Neuronal stem cell (in vitro differentiated cells): ENCODE measurements around the gene TMEM254.
"Not testable (repeated sequence)": the region's sequence is repeated elsewhere in the genome, so short reads cannot be mapped to it uniquely, and the experiment has no call there.

Experiments
- DNase-seq: peaks from one replicate; pipeline ENCODE4 v3.0.0-alpha.2; 2013; ENCODE audit warnings: low spot score
- H2AFZ ChIP-seq: one replicate; pipeline ENCODE4 v1.6.1; 2013; ENCODE audit warnings: mild to moderate bottlenecking, low read length, inconsistent platforms
- H2AK5ac ChIP-seq: 2 replicates; pipeline ENCODE4 v1.6.1; 2013; ENCODE audit warnings: low read depth, mild to moderate bottlenecking, inconsistent platforms, low read length, moderate library complexity, mixed read lengths
- H2BK120ac ChIP-seq: 2 replicates; pipeline ENCODE4 v1.6.1; 2013; ENCODE audit warnings: low read depth, mild to moderate bottlenecking, inconsistent platforms, low read length, moderate library complexity, mixed read lengths
- H2BK12ac ChIP-seq: one replicate; pipeline ENCODE4 v1.6.1; 2013; ENCODE audit warnings: low read length, inconsistent platforms
- H2BK15ac ChIP-seq: 2 replicates; pipeline ENCODE4 v1.6.1; 2013; ENCODE audit warnings: mild to moderate bottlenecking, low read length, inconsistent platforms, mixed read lengths
- H2BK5ac ChIP-seq: one replicate; pipeline ENCODE4 v1.6.1; 2013; ENCODE audit warnings: inconsistent platforms, mild to moderate bottlenecking, low read length, moderate library complexity
- H3K14ac ChIP-seq: one replicate; pipeline ENCODE4 v1.6.1; 2013; ENCODE audit warnings: low read length, inconsistent platforms
- H3K18ac ChIP-seq: 2 replicates; pipeline ENCODE4 v1.6.1; 2013; ENCODE audit warnings: low read length, inconsistent platforms
- H3K23ac ChIP-seq: 2 replicates; pipeline ENCODE4 v1.6.1; 2013; ENCODE audit warnings: low read depth, mild to moderate bottlenecking, mixed read lengths, low read length, inconsistent platforms; ENCODE audit not compliant: poor library complexity
- H3K27ac ChIP-seq: replicated peaks from 3 replicates; pipeline ENCODE4 v1.5.1; 2013; ENCODE audit warnings: low read length, inconsistent platforms
- H3K27me3 ChIP-seq, 3 experiments: 2 replicates each; pipeline ENCODE4 v1.6.1; 2013; ENCODE audit warnings: low read length in 3 of 3, mild to moderate bottlenecking in 2 of 3, inconsistent platforms in 1 of 3, low read depth in 1 of 3, mixed read lengths in 1 of 3, moderate library complexity in 1 of 3; ENCODE audit not compliant: control insufficient read depth in 3 of 3, insufficient read depth in 3 of 3
- H3K36me3 ChIP-seq, 2 donors: replicated peaks in 1 of 2; 2 replicates each; pipeline ENCODE4 v1.6.1; 2013; ENCODE audit warnings: low read length in 2 of 2; ENCODE audit not compliant: control insufficient read depth in 2 of 2, insufficient read depth in 2 of 2
- H3K4ac ChIP-seq: 2 replicates; pipeline ENCODE4 v1.6.1; 2013; ENCODE audit warnings: inconsistent platforms, mild to moderate bottlenecking, low read length, moderate library complexity
- H3K4me1 ChIP-seq, 2 donors: 1 replicate in 1 of 2; 2 replicates in 1 of 2; pipeline ENCODE4 v1.6.1; 2013; ENCODE audit warnings: low read length in 2 of 2, low read depth in 1 of 2; ENCODE audit not compliant: control insufficient read depth in 2 of 2, insufficient read depth in 1 of 2
- H3K4me2 ChIP-seq: one replicate; pipeline ENCODE4 v1.6.1; 2013; ENCODE audit warnings: mild to moderate bottlenecking, low read length, inconsistent platforms; ENCODE audit not compliant: insufficient read depth, poor library complexity, severe bottlenecking
- H3K4me3 ChIP-seq, 2 donors: 2 replicates each; pipeline ENCODE4 v1.5.1; 2013; ENCODE audit warnings: low read length in 2 of 2, mild to moderate bottlenecking in 2 of 2, inconsistent platforms in 1 of 2, moderate library complexity in 1 of 2
- H3K79me1 ChIP-seq: one replicate; pipeline ENCODE4 v1.6.1; 2013; ENCODE audit warnings: low read depth, mild to moderate bottlenecking, inconsistent platforms, low read length, moderate library complexity
- H3K9ac ChIP-seq: one replicate; pipeline ENCODE4 v1.6.1; 2013; ENCODE audit warnings: mild to moderate bottlenecking, low read depth, low read length, inconsistent platforms; ENCODE audit not compliant: poor library complexity
- H3K9me3 ChIP-seq, 2 donors: replicated peaks in 1 of 2; 2 replicates each; pipeline versions ENCODE3 to v1.6.1; 2013; ENCODE audit warnings: low read length in 2 of 2, mild to moderate bottlenecking in 2 of 2, inconsistent platforms in 1 of 2, low read depth in 1 of 2, mixed read lengths in 1 of 2, moderate library complexity in 1 of 2; ENCODE audit not compliant: control insufficient read depth in 2 of 2, insufficient read depth in 1 of 2
- H4K8ac ChIP-seq: one replicate; pipeline ENCODE4 v1.6.1; 2013; ENCODE audit warnings: low read depth, mild to moderate bottlenecking, inconsistent platforms, low read length, moderate library complexity
- H4K91ac ChIP-seq: one replicate; pipeline ENCODE4 v1.6.1; 2013; ENCODE audit warnings: low read length, low read depth, mild to moderate bottlenecking, inconsistent platforms; ENCODE audit not compliant: poor library complexity
- WGBS, 2 donors: extraction: QIAGEN DNeasy Blood & Tissue Kit; methylation state at CpG; one replicate each; pipeline ENCODE4 v1.1.7; 2013; ENCODE audit warnings: missing lambda C conversion rate in 2 of 2, mixed read lengths in 1 of 2; ENCODE audit not compliant: insufficient read length in 2 of 2, insufficient replicate concordance in 1 of 2; ENCODE audit errors: extremely low coverage in 2 of 2; 5-methylcytosine and 5-hydroxymethylcytosine counted together

The TMEM254 gene

DNA sequence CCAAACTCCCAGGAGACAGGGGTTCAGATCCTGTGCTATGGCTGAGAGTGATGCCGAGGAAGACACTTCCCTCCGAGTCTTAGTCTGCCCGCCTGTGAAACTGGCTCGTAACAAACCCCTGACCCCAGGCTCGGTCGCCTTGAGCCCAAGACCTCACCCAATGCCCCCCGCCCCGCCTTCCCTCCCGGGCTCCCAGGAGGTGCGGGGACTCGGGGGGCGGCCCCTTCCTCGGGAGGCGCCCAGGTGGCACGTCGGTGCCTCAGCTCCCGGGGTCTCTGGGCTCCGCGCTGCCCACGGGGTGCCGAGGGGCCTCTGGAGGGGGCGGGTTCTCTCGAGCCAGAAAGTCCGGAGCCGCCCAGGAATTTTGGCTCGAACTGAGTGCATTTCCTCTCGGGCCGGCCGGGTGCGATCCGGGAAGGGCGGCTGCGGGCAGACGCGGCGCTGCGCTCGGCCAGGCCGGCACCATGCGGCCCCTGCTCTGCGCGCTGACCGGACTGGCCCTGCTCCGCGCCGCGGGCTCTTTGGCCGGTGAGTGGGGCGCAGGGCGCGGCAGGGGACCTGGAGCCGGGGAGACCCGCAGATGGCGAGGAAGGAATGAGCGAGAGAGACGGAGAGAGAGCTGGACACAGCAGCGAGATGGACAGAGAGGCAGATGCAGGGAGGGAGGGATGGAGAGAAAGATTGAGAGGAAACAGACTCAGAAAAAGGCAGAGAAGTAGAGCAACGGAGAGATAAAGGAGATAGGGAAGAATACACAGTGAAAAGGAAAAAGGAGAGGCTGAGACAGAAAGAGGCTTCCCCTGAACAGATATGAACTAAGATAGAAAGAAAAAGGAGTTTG lies 54.1 kb downstream of the TMEM254 start, which contains the start of gene PLAC9:
Gene PLAC9 (plus strand): TSS at position 432 of the 841 bp plus-strand sequence. CDS start 33 bp downstream, at position 465.
- no peaks in the 10 kb centered on the region for H3K36me3 ChIP-seq
- peak within 1 kb of the TSS; percentile 86 for H3K4me2 ChIP-seq
- H2AK5ac ChIP-seq: no peak within 1 kb of the TSS
- H4K8ac ChIP-seq: no peak within 1 kb of the TSS
- peak within 1 kb of the TSS; percentile 43 for H3K23ac ChIP-seq
- H2BK120ac ChIP-seq: no peak within 1 kb of the TSS
- H3K79me1 ChIP-seq: no peaks in the 10 kb centered on the region
- H3K14ac ChIP-seq: peak within 1 kb of the TSS; percentile 38
- peak within 1 kb of the TSS; percentile 60 for H3K9ac ChIP-seq
- no CpG with 5 or more reads among the region's 58 CpGs for WGBS, 2 donors
- H3K18ac ChIP-seq: peak within 1 kb of the TSS; percentile 90
- no peak within 1 kb of the TSS for H2BK5ac ChIP-seq
- H2BK12ac ChIP-seq: peak within 1 kb of the TSS; percentile 58
- peaks cover 0 to 38% (median 12%) of the 10 kb centered on the region in 3 experiments for H3K27me3 ChIP-seq
- no peak within 1 kb of the TSS for H3K4ac ChIP-seq
- H4K91ac ChIP-seq: no peak within 1 kb of the TSS
- peak within 1 kb of the TSS; percentile 58 for H2BK15ac ChIP-seq
- H3K4me3 ChIP-seq: peak within 1 kb of the TSS; percentile 33 to 76
- peak within 1 kb of the TSS; percentile 91 for H2AFZ ChIP-seq
- peaks cover 4% of the 10 kb centered on the region in 2 donors for H3K4me1 ChIP-seq
- no peaks in the 10 kb centered on the region for H3K9me3 ChIP-seq
- no peak within 1 kb of the TSS for H3K27ac ChIP-seq
- peak; percentile 35 for DNase-seq

- Histone ChIP-seq H3K27me3 (peaks cover 0 to 38% (median 12%) of the 10 kb centered on the region in 3 experiments), H3K14ac (no peak overlapping the region), H3K4me3 (no peak overlapping the region), H3K9me3 (no peaks in the 10 kb centered on the region), H2BK120ac (no peak overlapping the region), H3K79me1 (no peaks in the 10 kb centered on the region), H2BK5ac (no peak overlapping the region), H2AFZ (peak overlapping the region; percentile 91), H2AK5ac (no peak overlapping the region), H2BK12ac (no peak overlapping the region), H3K36me3 (no peaks in the 10 kb centered on the region), H3K27ac (no peak overlapping the region), H4K8ac (no peak overlapping the region), H3K4me1 (peaks cover 4 to 9% of the 10 kb centered on the region in 2 donors), H3K23ac (no peak overlapping the region), H3K4ac (no peak overlapping the region), H3K4me2 (no peak overlapping the region), H4K91ac (no peak overlapping the region), H3K9ac (no peak overlapping the region), H2BK15ac (no peak overlapping the region), H3K18ac (no peak overlapping the region)
- no peak for DNase-seq
- WGBS, 2 donors: no CpG with 5 or more reads among the region's 6 CpGs
Measured at GRCh38 chr10:80133206-80133605, 54.7 kb downstream of the TMEM254 start.

GRCh38 chr10:80133687-80134086 lies 55.2 kb downstream of the TMEM254 start:
- not testable (repeated sequence) for H2AK5ac ChIP-seq, H3K79me1 ChIP-seq, DNase-seq, H2BK15ac ChIP-seq, H3K4ac ChIP-seq, H4K8ac ChIP-seq, H3K9ac ChIP-seq, H3K23ac ChIP-seq, H3K36me3 ChIP-seq, H3K9me3 ChIP-seq, H2BK12ac ChIP-seq, H2BK5ac ChIP-seq, H3K14ac ChIP-seq, H4K91ac ChIP-seq, H3K18ac ChIP-seq, H3K27ac ChIP-seq, H3K4me2 ChIP-seq, H3K4me3 ChIP-seq, H2BK120ac ChIP-seq, H2AFZ ChIP-seq
- Histone ChIP-seq H3K4me1 (peaks cover 4 to 10% of the 10 kb centered on the region in 2 donors), H3K27me3 (peaks cover 0 to 38% (median 12%) of the 10 kb centered on the region in 3 experiments)
- no CpG with 5 or more reads among the region's 9 CpGs for WGBS, 2 donors

- H3K27me3 ChIP-seq: peaks cover 0 to 36% (median 12%) of the 10 kb centered on the region in 3 experiments
- H3K79me1 ChIP-seq: no peaks in the 10 kb centered on the region
- H2BK12ac ChIP-seq: no peak overlapping the region
- no peak overlapping the region for H2AK5ac ChIP-seq
- no peak overlapping the region for H4K8ac ChIP-seq
- H3K4me2 ChIP-seq: no peak overlapping the region
- no peak overlapping the region for H3K4ac ChIP-seq
- no peak overlapping the region for H3K4me3 ChIP-seq
- no peak overlapping the region for H3K27ac ChIP-seq
- no peak overlapping the region for H2BK15ac ChIP-seq
- no peak overlapping the region for H2BK120ac ChIP-seq
- WGBS, 2 donors: no CpG with 5 or more reads among the region's 8 CpGs
- H2BK5ac ChIP-seq: no peak overlapping the region
- H3K4me1 ChIP-seq: peaks cover 4 to 10% of the 10 kb centered on the region in 2 donors
- no peak overlapping the region for H3K14ac ChIP-seq
- H3K18ac ChIP-seq: no peak overlapping the region
- no peaks in the 10 kb centered on the region for H3K36me3 ChIP-seq
- no peak overlapping the region for H4K91ac ChIP-seq
- H2AFZ ChIP-seq: peak overlapping the region; percentile 22
- DNase-seq: no peak
- no peak overlapping the region for H3K23ac ChIP-seq
- no peak overlapping the region for H3K9ac ChIP-seq
- no peaks in the 10 kb centered on the region for H3K9me3 ChIP-seq
Measured at GRCh38 chr10:80136134-80136571, 57.7 kb downstream of the TMEM254 start.
